Smooth muscle cell of the coronary artery (primary cell): Measurements from ENCODE around the gene JAZF1. TPM values are rescaled to one million over a fixed set of nuclear protein-coding genes. Genes with fewer than 3 reads are reported as not detected.

Experiments used
- total RNA-seq: library from RNA; depleted of rRNA; stranded (reverse); fragments of >200 nt; gene quantifications from 2 replicates; pipeline ENCODE4 v1.2.3, GENCODE V29; 2014; ENCODE audit warnings: low replicate concordance

The JAZF1 gene
- 3.0 and 5.6 TPM in 2 replicates for total RNA-seq

GRCh38 chr7:28180364-28181147, at the start of gene JAZF1:
Gene JAZF1, minus strand, starts transcription at chr7:28180795.

Other genes starting within 250 kb of the JAZF1 start
- gene CREB5, start 231.7 kb upstream of the JAZF1 start, total RNA-seq, result 2.5 and 2.6 TPM in 2 replicates